HG03571 (cell line): Measurements from ENCODE around the gene LRCH1.
A peak's percentile ranks its signal among the peaks of the same experiment; 100 is the strongest.
"Not testable (repeated sequence)": the region's sequence is repeated elsewhere in the genome, so short reads cannot be mapped to it uniquely, and the experiment has no call there.

ENCODE experiments used
- ATAC-seq: cut with Tn5 transposase; IDR thresholded peaks from one replicate; pipeline ENCODE4 v1.9.1; 2021; ENCODE audit not compliant: unreplicated experiment

LRCH1 gene

GRCh38 chr13:46552889-46553520 is at the start of gene LRCH1:
TSS of gene LRCH1 (plus strand) at chr13:46553170. CDS start at chr13:46553397, 227 bp downstream.
- peak; percentile 68 for ATAC-seq

GRCh38 chr13:46504036-46504435 is 48.9 kb upstream of the LRCH1 start:
- ATAC-seq: no peak

GRCh38 chr13:46507981-46508380 is 45.0 kb upstream of the LRCH1 start:
- ATAC-seq: no peak

DNA sequence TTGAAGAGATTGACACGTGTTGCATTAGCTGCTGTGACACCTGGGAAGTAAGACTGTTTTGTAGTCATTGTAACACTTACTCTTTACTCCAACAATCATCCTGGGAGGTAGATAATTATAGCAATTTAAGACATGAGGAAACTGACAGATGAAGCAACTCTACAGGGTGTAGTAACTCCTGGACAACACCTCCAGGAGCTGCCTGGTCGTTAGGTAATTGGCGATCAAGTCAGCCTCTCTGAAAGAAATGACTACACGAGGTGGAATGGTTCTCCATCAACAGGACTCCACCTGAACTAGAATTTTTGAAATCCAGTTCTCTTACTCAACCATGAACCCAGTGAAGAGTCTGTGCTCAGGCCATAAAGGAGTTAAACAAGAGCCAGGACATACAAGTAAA is 43.0 kb upstream of the LRCH1 start:
- ATAC-seq: no peak

- no peak for ATAC-seq
Measured at GRCh38 chr13:46515803-46516202, 37.2 kb upstream of the LRCH1 start.

- no peak for ATAC-seq
Measured at GRCh38 chr13:46516599-46517338, 36.2 kb upstream of the LRCH1 start.

DNA sequence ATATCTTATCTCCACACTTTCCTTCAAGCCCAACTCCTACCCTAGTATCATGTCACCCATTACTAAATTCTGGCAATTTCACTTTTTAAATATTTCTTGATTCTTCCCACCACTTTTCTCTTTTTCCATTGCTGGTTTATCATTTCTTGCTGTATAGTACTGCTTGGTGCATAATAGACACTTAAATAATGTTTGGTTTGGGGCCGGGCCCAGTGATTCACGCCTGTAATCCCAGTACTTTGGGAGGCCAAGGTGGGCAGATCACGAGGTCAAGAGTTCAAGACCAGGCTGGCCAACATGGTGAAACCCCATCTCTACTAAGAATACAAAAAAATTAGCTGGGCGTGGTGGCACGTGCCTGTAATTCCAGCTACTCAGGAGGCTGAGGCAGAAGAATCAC is 35.2 kb upstream of the LRCH1 start:
- not testable (repeated sequence) for ATAC-seq

GRCh38 chr13:46519182-46519581 is 33.8 kb upstream of the LRCH1 start:
- no peak for ATAC-seq

DNA sequence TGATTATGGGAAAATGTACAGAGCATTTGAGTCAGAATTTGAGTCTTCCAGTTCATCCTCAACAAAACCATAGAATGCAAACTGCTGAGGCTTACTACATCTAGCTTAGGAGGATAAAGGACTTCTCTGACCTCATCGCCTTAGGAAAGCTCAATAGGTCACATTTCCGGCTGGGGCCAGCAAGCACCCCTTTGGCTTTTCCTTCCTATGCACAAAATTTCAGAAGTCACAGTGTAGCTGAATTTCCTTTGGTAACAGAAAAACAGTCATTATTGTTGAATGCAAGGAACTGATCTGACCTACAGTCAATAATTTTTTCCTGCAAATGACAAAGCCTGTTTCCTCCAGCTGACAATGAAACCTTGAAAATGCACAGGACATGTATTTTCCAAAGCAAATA is 32.8 kb upstream of the LRCH1 start:
- ATAC-seq: no peak

DNA sequence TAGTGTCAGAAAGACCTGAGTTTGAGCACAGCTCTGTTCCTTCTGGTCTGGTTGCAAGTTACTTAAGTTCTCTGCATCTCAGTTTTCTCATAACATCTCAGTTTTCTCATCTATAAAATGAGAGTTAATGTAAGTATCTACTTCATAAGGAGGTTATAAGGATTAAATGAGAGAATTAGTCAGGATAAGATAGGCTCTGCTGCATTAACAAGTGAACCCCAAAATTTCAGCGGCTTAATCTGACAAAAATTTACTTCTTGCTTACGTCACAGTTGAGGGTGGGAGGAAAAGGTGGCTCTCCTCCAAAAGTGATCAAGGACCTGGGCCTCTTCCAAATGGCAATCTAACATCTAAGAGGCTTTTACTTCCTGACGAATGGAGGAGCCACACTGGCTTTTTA is 31.5 kb upstream of the LRCH1 start:
- ATAC-seq: no peak

DNA sequence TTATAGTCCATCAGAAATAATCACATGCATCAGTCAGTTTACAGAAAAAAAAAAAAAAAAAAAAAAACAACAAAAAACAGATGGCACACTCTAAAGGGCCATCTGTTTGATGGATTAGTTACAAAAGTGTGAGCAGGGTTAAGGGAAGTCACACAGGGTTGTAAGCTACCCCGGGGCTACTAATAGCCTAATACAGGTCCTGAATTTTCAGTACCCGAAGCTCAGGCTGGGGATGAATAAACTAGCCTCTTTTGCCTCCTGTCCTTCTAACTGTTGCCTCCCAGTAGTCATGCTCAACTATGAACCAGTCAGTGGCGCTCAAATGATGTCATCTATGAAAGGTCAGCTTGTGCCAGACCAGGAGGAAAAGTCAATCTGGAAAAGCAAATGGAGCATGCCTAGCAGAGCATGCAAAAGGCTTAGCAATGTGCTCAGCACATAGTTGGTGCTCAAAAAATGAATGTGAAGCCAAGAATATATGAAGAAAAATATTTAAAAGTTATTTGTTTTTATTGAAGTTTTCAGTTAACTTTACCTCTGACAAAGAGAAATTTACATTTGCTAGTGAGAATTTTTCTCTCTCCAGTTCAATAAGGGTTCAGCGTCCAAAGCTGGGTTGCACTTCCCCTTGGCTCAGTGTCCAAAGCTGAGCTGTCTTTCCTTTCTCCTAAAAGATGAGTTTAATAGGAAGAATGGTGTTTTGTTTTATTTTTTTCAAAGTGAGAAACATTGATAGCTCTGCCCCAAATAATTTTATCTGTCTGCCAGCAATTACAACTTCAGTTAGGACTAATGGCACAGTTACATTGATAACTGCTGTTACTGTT is 30.8 kb upstream of the LRCH1 start:
- no peak for ATAC-seq

DNA sequence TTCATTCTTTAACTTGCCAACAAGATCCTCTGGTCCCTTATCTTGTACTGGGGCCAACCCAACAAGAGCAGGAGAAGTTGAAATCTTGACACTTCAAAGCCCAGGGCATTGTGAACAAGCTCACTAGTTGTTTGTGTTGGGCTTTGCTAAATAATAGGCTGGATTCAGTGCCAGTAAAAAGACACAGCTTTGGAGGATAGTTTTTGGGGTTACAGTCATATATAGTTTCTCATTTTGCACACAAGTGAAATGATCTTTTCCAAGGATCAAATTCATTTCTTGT is 30.3 kb upstream of the LRCH1 start:
- ATAC-seq: no peak

DNA sequence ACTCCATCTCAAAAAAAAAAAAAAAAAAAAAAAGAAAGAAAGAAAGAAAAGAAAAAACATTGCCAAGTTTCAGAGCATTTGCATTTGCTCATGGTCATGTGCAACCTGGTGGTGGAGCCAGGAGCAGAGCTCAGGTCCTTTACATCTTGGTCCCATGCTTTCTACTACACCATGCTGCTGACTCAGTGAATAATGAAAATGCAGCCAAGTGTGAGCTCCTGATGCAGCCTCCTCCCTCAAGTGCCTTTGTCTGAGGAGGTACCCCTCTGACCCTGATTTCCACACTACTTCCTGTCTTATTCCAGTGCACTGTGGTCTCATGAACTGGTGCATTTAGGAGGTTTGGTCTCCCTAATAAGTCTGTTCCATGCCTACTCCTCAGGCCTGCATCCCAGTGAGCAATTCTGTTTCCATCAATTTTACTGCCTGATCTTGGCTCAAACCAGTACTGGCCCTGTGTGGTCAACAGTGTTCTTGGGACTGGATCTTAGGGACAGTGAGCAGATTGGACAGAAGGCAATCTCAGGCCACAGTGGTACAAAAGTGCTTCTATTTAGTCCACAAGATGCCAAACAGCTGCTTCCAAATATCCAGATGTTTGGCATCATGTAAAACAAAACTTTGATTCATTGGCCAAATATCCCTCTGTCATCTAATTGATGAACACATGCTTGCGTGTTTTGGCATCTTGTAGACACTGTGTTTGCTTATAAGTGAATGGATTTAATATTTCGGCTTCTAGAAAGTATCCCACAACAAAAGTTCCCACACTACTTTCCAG is 28.8 kb upstream of the LRCH1 start:
- no peak for ATAC-seq

- ATAC-seq: no peak
Measured at GRCh38 chr13:46526100-46526735, 26.8 kb upstream of the LRCH1 start.

GRCh38 chr13:46526740-46527139 is 26.2 kb upstream of the LRCH1 start:
- ATAC-seq: no peak

DNA sequence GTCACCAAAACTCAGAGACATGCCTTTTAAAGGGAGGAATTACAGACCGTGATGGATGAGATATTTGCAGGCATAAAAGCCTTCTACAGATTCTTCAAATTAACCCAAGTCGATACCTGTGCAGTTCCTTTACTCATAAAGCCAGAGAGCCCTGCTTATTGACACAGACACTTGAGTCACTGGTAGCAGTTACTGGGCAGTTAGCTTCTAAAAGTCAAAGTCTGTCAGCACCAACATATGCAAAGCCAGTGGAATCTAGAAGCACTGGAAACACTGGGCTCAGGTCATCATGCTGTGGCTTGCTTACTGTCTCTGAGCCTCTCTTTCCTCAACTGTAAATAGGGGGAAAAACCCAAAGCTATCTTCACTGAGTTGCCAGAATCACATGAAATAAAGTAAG is 25.7 kb upstream of the LRCH1 start:
- no peak for ATAC-seq

GRCh38 chr13:46529216-46529919 is 23.6 kb upstream of the LRCH1 start:
- ATAC-seq: no peak

DNA sequence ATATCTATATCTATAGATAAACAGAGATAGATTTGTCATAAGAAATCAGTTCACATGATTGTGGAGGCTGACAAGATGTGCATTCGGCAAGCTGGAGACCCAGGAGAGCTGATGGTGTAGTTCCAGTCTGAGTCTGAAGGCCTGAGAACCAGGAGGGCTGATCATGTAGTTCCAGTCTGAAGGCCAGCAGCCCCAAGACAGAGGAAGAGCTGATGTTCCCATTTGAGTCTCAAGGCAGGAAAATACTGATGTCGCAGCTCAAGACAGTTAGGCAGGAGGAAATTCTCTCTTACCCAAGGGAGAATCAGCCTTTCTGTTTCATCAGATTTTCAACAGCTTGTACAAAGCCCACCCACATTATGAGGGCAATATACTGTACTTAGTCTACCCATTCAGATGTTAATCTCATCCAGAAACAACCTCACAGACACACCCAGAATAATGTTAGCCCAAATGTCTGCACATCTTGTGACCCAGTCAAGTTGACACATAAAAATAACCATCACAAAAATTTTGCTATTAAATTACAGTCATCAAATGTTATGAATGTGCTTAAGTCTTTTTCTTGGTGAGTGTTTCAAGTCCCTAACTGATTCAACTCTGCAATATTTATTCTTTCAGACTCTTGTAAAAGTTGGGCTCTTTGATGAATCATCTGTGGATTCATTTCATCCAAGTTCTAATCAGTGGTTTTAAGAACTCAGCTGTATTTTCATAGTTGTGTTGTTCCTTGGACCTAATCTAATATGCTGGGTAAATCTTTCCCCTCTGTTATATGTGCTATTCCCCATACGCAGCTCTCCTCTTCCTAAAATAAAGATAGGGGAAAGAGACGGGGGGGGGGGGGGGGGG is 22.7 kb upstream of the LRCH1 start:
- no peak for ATAC-seq

DNA sequence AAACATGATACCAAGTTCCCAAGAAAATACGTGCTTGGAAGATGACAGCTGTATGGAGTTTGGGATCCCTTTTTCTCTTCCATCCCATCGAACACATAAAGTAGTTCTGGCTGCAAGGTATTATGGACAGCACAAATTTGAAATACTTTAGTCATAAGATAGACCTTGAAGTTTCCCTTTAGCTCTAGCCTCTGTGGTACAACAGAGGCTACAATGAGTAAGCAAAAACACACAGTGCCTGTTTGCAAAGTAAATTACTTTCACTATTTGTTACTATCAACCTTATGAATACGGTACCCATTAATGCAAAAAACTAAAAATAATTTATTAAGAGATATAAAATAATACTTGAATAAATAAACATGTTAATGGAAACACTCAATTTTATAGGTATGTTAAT is 21.0 kb upstream of the LRCH1 start:
- no peak for ATAC-seq
